GM18861 (cell line): ENCODE data around the gene DCTN2.
"Not testable (repeated sequence)": the region's sequence is repeated elsewhere in the genome, so short reads cannot be mapped to it uniquely, and the experiment has no call there.

Experiments
- ATAC-seq: cut with Tn5 transposase; IDR thresholded peaks from one replicate; pipeline ENCODE4 v1.9.1; 2021; ENCODE audit not compliant: unreplicated experiment

Gene DCTN2

GRCh38 chr12:57495051-57495701 lies 51.8 kb downstream of the DCTN2 start:
- not testable (repeated sequence) for ATAC-seq

- no peak for ATAC-seq
Observed at GRCh38 chr12:57491393-57492280, 55.4 kb downstream of the DCTN2 start.

- no peak for ATAC-seq
Observed at GRCh38 chr12:57490126-57490525, 56.9 kb downstream of the DCTN2 start.

GRCh38 chr12:57489157-57489641 lies 57.8 kb downstream of the DCTN2 start:
- no peak for ATAC-seq

- no peak for ATAC-seq
Observed at GRCh38 chr12:57488402-57489156, 58.4 kb downstream of the DCTN2 start.

- ATAC-seq: peak; percentile 97
Observed at GRCh38 chr12:57487597-57488401, 59.2 kb downstream of the DCTN2 start, which contains the start of gene MARS1. MARS1 (plus strand) TSS chr12:57488068; CDS start chr12:57488091, 23 bp downstream.

GRCh38 chr12:57487055-57487596 lies 59.9 kb downstream of the DCTN2 start:
- ATAC-seq: no peak

- ATAC-seq: no peak
Observed at GRCh38 chr12:57485695-57486094, 61.3 kb downstream of the DCTN2 start.

- no peak for ATAC-seq
Observed at GRCh38 chr12:57483466-57483865, 63.5 kb downstream of the DCTN2 start.

GRCh38 chr12:57481671-57482070 lies 65.3 kb downstream of the DCTN2 start:
- ATAC-seq: no peak
